NCI-H510A treated with DMSO at 0.1 percent for 48 hours (cell line): ENCODE results near the gene PRPF4.

Source experiments
- DNase-seq: peaks from one replicate; lab custom pipeline; 2025; lab: John Stamatoyannopoulos, UW

Gene PRPF4

DNA sequence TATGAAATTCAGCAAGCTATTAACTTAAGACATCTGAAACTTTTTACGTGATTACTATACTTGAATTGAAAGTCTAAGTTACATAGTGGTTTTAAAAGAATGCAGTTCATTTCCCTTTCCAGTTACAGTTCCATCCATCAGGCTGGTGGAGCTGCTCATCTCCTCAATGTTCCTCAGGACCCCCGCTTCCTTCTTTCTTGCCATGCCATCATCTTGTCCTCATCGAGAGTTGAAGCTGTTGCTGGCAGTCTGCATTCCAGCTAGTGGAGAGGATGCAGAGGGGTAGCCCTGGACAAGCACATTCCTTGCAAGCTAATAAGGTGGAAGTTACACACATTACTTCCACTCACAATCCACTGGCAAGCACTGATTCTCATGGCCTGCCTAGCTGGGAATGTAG, 36.5 kb downstream of the PRPF4 start:
- DNase-seq = no peak

- no peak for DNase-seq
Observed at GRCh38 chr9:113313261-113313660, 37.8 kb downstream of the PRPF4 start.

GRCh38 chr9:113315231-113315630, 39.8 kb downstream of the PRPF4 start:
- DNase-seq = no peak

DNA sequence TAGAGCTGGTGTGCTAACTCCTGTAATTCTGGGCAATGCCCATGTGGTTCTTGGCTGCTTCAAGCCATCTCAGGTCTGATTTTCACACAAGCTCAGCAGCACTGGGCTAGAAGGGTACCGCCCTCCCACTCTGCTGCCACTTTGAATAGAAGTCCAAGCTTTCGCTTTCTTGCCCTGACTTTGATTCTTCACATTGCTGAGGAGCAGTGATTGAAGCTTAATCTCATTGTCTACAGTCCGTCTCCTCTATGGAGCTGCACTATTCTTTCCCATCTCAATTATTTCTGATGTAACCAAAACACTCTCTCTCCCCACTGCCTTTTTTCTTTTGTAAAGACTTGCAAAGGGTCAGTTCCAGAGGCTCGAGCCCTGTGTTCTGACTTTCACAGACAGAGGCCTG, 40.6 kb downstream of the PRPF4 start:
- no peak for DNase-seq

- DNase-seq = no peak
Observed at GRCh38 chr9:113317777-113318176, 42.3 kb downstream of the PRPF4 start.

GRCh38 chr9:113319054-113319453, 43.6 kb downstream of the PRPF4 start:
- no peak for DNase-seq

- DNase-seq = no peak
Observed at GRCh38 chr9:113320051-113320450, 44.6 kb downstream of the PRPF4 start.

DNA sequence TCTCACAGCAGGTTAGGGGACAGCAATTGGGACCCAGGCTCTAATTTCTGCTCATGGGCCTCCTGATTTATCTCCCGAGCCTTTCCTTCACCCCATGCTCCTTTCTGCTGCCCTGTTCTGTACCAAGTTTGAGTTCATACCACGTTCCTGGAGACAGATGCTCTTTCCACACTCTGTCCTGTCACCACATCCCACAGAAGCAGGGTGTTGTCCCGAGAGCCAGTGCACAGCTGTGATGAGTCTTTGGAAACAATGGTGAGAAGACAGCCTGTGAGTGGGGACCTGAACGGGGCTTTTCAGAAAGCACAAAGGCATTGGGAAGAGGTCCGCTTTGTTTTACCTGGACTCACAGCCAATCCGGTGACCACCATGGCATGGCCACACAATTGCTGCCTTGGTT, 47.2 kb downstream of the PRPF4 start:
- DNase-seq = no peak

GRCh38 chr9:113326230-113326629, 50.8 kb downstream of the PRPF4 start:
- no peak for DNase-seq

DNA sequence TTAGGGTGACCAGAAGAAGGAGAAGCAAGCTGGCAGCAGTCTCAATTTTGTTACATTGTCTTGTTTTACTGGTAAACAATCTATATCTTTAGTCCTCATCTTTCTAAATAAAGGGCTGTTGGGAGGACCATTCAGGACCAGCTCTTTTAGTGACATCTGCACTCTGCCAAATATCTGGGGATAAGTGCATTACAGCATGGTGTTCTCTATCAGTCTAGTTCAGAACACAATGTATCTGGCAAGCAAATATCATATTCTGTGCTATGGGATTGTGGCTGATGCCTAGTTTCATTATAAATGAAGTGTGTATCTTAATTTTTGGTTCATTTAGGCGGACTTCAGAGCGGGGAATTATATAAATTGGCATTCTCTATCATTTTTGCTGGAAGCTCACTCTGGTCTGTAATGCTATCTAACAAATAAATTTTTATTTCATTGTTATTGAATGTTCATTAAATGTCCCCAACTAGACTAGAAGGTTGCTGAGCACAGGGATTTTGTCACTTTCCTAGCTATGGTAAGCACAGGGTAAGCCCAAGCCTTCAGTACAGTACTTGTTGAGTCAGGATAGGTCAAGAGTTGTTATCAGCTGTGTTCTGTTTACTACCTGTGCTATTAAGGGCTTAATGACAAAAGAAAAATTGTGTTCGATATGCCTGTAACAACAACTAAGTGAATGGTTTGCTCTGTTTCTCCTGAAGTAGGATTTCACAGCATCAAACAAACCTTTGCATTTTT, 52.8 kb downstream of the PRPF4 start:
- DNase-seq = no peak

DNA sequence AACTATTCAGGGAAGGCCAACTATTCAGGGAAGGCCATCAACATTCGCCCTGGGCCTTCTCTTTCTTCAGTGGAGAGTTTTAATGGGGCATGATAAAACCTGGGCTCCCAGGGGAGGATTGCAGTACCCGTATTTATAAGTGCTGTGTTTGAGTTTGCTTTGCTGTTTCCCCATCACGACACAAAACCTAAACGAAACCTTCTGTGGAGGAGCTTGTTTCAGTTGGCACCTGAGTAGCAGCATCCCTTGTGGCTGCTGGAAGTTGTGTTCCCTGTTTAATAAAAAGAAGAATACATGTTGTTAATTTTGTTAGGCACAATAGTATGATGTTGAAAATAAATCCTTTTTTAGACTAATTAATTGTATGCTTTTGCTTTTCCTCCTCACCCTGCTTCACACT, 56.3 kb downstream of the PRPF4 start:
- no peak for DNase-seq

GRCh38 chr9:113337714-113338113, 62.3 kb downstream of the PRPF4 start:
- DNase-seq = no peak

DNA sequence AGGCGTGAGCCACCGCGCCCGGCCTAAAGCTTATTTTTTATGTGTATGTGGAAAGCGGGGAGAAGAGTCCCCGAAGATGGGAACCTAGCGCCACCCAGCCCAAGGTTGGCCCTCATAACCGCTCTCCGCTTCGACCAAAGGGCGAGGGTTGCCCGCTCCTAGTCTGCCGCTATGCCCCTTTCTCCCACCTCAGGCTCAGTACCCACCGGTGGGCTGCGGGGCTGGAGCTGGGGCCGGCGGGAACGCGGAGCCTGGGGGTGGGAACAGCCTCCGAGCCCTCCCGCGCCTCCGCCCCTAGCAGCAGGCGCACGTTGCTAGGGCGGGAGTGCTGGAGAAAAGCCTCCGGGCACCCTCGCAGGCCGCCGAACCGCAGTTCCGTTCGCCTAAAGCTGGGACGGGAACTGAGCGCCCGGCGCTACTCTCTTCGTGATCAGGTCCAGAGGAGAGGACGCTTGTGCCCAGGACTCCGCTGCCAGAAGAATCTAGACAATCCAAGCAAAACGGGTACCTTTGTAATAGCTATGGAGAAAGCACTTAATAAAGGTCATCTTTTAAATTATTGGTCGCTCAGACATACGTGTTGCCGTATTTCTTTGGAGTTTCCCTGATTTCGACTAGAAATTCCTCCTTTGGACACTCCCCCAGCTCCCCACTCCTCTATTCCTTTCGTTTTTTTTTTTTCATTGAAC, 64.7 kb downstream of the PRPF4 start, which contains the start of gene WDR31:
TSS of gene WDR31 (minus strand) at position 265 of the 689 bp plus-strand sequence. CDS start 8,253 bp downstream, outside the sequence.
- peak; percentile 80 for DNase-seq

DNA sequence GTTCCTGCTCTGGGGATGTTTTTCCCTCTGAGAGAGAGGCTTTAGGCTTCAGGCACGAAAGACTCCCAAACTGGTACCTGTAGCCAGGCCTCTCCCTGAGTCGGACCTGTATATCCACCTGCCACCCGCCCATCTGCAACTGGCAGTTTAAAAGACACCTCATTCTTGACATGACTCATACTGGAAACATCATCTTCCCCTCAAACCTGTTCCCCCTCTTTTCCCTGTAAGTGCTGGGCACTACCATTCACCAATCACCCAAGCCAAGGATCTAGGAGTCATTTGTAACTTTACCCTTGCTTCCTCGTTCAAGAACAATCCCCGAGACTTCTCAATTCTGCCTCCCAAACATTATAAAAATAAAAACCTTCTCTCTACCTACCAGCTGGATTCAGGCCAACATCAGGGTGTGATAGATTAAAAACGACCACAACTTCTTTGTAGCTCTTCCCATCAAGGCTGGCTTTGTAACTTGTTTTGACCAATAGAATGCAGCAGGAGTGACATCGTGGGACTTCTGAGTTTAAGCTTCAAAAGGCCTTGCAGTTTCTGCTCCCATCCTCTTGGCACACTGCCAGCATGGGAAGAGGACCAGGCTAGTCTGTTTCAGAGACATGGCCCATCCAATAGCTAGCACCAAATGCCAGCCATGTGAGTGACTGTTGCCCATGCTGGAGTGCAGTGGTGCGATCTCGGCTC, 66.4 kb downstream of the PRPF4 start:
- peak; percentile 43 for DNase-seq
